Kidney epithelial cell (primary cell): ENCODE results near the gene ATP6V1F. TPM values are rescaled to one million over a fixed set of nuclear protein-coding genes. Genes with fewer than 3 reads are reported as not detected.

Experiments used
- DNase-seq: peaks from one replicate; pipeline ENCODE4 v3.0.0-alpha.2; 2010; ENCODE audit warnings: low read depth
- H3K27me3 ChIP-seq: 2 replicates; pipeline ENCODE4 v1.6.0; 2011; ENCODE audit warnings: low read length; ENCODE audit not compliant: control insufficient read depth, insufficient read depth
- H3K36me3 ChIP-seq: 2 replicates; pipeline ENCODE4 v1.5.1; 2011; ENCODE audit warnings: low read length; ENCODE audit not compliant: control insufficient read depth, insufficient read depth
- H3K4me3 ChIP-seq: 2 replicates; pipeline ENCODE4 v1.5.1; 2011; ENCODE audit warnings: low read depth, mild to moderate bottlenecking, control low read depth, low read length
- CTCF ChIP-seq: IDR thresholded peaks from 2 replicates; pipeline ENCODE4 v1.5.1; 2011; ENCODE audit warnings: mild to moderate bottlenecking, moderate library complexity, low read length, control low read depth, inconsistent platforms; ENCODE audit not compliant: insufficient read depth, poor library complexity, severe bottlenecking
- total RNA-seq: library from RNA; depleted of rRNA; stranded (reverse); fragments of >200 nt; gene quantifications from 2 replicates; pipeline ENCODE4 v1.2.3, GENCODE V29; 2015

Gene ATP6V1F
- total RNA-seq, 1 donor from 2014 or later: 225 TPM

GRCh38 chr7:128913870-128914565, 51.4 kb downstream of the ATP6V1F start:
- no peak for TF ChIP-seq CTCF
- Histone ChIP-seq H3K27me3 (peaks cover 41% of the 10 kb centered on the region), H3K4me3 (no peak overlapping the region), H3K36me3 (no peaks in the 10 kb centered on the region)
- no peak for DNase-seq

- H3K36me3 ChIP-seq: no peaks in the 10 kb centered on the region
- no peak for TF ChIP-seq CTCF
- no peak for DNase-seq
- H3K27me3 ChIP-seq: peaks cover 47% of the 10 kb centered on the region
- H3K4me3 ChIP-seq: no peak overlapping the region
Observed at GRCh38 chr7:128914566-128915151, 52.0 kb downstream of the ATP6V1F start.

- Histone ChIP-seq H3K4me3 (no peak overlapping the region), H3K36me3 (no peaks in the 10 kb centered on the region), H3K27me3 (peaks cover 53% of the 10 kb centered on the region)
- DNase-seq: no peak
- TF ChIP-seq CTCF: no peak
Observed at GRCh38 chr7:128915271-128915819, 52.7 kb downstream of the ATP6V1F start.

Other genes with a start within 250 kb of the ATP6V1F start
- gene GARIN1A, start 190.6 kb upstream of the ATP6V1F start, total RNA-seq: 0.17 and 0.68 TPM in 2 replicates
- 198 and 210 TPM in 2 replicates for gene CALU, start 123.5 kb upstream of the ATP6V1F start, total RNA-seq
- not detected in 2 replicates for gene OPN1SW, start 87.1 kb upstream of the ATP6V1F start, total RNA-seq
- 7.1 and 7.2 TPM in 2 replicates for gene CCDC136, start 70.9 kb upstream of the ATP6V1F start, total RNA-seq
- 243 and 267 TPM in 2 replicates for gene FLNC, start 32.5 kb upstream of the ATP6V1F start, total RNA-seq
- gene KCP, start 47.9 kb downstream of the ATP6V1F start, total RNA-seq: 1.3 and 1.4 TPM in 2 replicates
- gene IRF5, start 75.1 kb downstream of the ATP6V1F start, total RNA-seq: 19.9 TPM in 2 replicates
- gene TNPO3, start 192.3 kb downstream of the ATP6V1F start, total RNA-seq: 49.6 and 50.8 TPM in 2 replicates